ENCODE data around the gene HYCC1. TPM values are rescaled to one million over a fixed set of nuclear protein-coding genes. Genes with fewer than 3 reads are reported as not detected.

Gene HYCC1
- total RNA-seq, 1 experiment from 2014 or later: 126 TPM

DNA sequence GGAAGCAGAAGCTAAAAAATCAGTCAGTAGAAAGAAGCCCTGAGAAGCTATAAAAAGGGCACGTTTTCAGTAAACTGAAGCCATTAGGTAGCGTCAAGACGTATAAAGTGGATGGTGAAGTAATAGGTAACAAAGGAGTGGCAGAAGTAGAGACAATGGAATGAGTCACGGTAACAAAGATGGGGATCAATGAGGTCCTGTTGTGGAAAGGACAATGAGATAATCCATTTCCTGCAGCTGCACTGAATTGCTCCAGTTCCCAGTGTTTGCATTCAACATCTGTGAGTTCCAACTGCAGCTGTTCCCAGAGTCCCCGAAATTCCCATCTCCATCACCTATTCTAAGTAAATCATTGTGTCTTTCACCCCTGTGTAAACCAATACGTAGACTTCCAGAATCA, 4.8 kb upstream of the HYCC1 start:
- H3K14ac ChIP-seq (ENCODE audit: insufficient read depth, low read length): no peak overlapping the region
- no peak overlapping the region for H4K8ac ChIP-seq (replicated peaks; ENCODE audit: insufficient read length, low read depth, low read length)
- no peak for DNase-seq
- no peaks in the 10 kb centered on the region for H3K79me2 ChIP-seq (ENCODE audit: insufficient read depth, low read length)
- H3K27me3 Mint-ChIP-seq (ENCODE audit: low read depth): no peaks in the 10 kb centered on the region
- no peak overlapping the region for H3K27ac ChIP-seq (ENCODE audit: insufficient read length, low read depth, low read length)
- no peak overlapping the region for H2BK12ac ChIP-seq (ENCODE audit: insufficient read length, low read depth, low read length)
- H3K4me1 ChIP-seq (ENCODE audit: insufficient read depth, low read length): peaks cover 2% of the 10 kb centered on the region; the same call in 1 of the 2 replicates
- H3K4me1 Mint-ChIP-seq: peaks cover 30 to 33% of the 10 kb centered on the region in 2 experiments
- H3K23me2 ChIP-seq (ENCODE audit: insufficient read length, low read depth, low read length, poor library complexity, severe bottlenecking): no peaks in the 10 kb centered on the region
- H3K27ac Mint-ChIP-seq: peak overlapping the region; percentile 41 to 92 (median 91); a peak in 6 of 7 replicates
- no peaks in the 10 kb centered on the region for H4K20me1 ChIP-seq (ENCODE audit: control insufficient read depth, insufficient read depth, insufficient read length)
- H2AK5ac ChIP-seq (ENCODE audit: insufficient read length, low read length): no peak overlapping the region
- no peak overlapping the region for H3K4ac ChIP-seq (ENCODE audit: low read depth, low read length)
- peak overlapping the region in 1 of 2 experiments; percentile 6; a peak in 2 of 5 replicates for H3K4me3 Mint-ChIP-seq
- no peaks in the 10 kb centered on the region for H3K79me1 ChIP-seq (ENCODE audit: insufficient read depth, low read depth, low read length, poor library complexity, severe bottlenecking)
- no peak overlapping the region for H3K23ac ChIP-seq (ENCODE audit: insufficient read length, low read depth, low read length)
- H4K5ac ChIP-seq (ENCODE audit: insufficient read length, low read depth, low read length): no peak overlapping the region
- H3K56ac ChIP-seq (ENCODE audit: insufficient read length, low read depth, low read length): no peak overlapping the region
- no peak overlapping the region for H3K18ac ChIP-seq (ENCODE audit: insufficient read length, low read depth, low read length)
- TF ChIP-seq, protein P1, sequence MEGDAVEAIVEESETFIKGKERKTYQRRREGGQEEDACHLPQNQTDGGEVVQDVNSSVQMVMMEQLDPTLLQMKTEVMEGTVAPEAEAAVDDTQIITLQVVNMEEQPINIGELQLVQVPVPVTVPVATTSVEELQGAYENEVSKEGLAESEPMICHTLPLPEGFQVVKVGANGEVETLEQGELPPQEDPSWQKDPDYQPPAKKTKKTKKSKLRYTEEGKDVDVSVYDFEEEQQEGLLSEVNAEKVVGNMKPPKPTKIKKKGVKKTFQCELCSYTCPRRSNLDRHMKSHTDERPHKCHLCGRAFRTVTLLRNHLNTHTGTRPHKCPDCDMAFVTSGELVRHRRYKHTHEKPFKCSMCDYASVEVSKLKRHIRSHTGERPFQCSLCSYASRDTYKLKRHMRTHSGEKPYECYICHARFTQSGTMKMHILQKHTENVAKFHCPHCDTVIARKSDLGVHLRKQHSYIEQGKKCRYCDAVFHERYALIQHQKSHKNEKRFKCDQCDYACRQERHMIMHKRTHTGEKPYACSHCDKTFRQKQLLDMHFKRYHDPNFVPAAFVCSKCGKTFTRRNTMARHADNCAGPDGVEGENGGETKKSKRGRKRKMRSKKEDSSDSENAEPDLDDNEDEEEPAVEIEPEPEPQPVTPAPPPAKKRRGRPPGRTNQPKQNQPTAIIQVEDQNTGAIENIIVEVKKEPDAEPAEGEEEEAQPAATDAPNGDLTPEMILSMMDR (conservative IDR thresholded peaks at IDR 0.05): no peak
- H2BK15ac ChIP-seq (ENCODE audit: low read depth, low read length): no peak overlapping the region
- H2AFZ ChIP-seq (ENCODE audit: low read length): no peak overlapping the region
- no peak overlapping the region for H3K4me2 ChIP-seq (ENCODE audit: insufficient read depth, insufficient read length, low read length)
- H2BK120ac ChIP-seq (ENCODE audit: low read depth, low read length, poor library complexity, severe bottlenecking): no peak overlapping the region
- no peak overlapping the region for H4K91ac ChIP-seq (ENCODE audit: insufficient read length, low read depth, low read length)
- no peak overlapping the region for H2BK20ac ChIP-seq (ENCODE audit: low read depth, low read length, poor library complexity, severe bottlenecking)
- no peak overlapping the region for H3K9ac ChIP-seq (ENCODE audit: extremely low read depth, insufficient read length, low read length)
- no peaks in the 10 kb centered on the region for H3K9me3 Mint-ChIP-seq
- no peaks in the 10 kb centered on the region for H3K9me3 ChIP-seq (ENCODE audit: control insufficient read depth, low read depth, low read length)
- H2BK5ac ChIP-seq (ENCODE audit: insufficient read length, low read length): no peak overlapping the region
- no peaks in the 10 kb centered on the region for H3K27me3 ChIP-seq (ENCODE audit: insufficient read depth, low read length)
- H3K36me3 Mint-ChIP-seq (ENCODE audit: insufficient read depth in 1 of 3, low read depth in 3 of 3): no peaks in the 10 kb centered on the region
- WGBS (ENCODE audit: extremely low coverage, insufficient read length, low lambda C conversion rate): no CpG with 5 or more reads among the region's 6 CpGs
- no peak overlapping the region for H3T11ph ChIP-seq (ENCODE audit: low read length)

Data from H9 (cell line).